Liver (tissue), 6 donors: Measurements from ENCODE around the gene CD33. TPM values are rescaled to one million over a fixed set of nuclear protein-coding genes. Genes with fewer than 3 reads are reported as not detected.

ENCODE experiments used
- EGR1 ChIP-seq, 2 donors: IDR thresholded peaks; 2 replicates each; pipeline ENCODE4 v1.6.1; 2016 to 2018; ENCODE audit warnings: antibody characterized with exemption in 2 of 2, low read depth in 2 of 2
- NR2F2 ChIP-seq: IDR thresholded peaks from 2 replicates; pipeline ENCODE4 v1.6.1; 2016; ENCODE audit warnings: antibody characterized with exemption
- RXRA ChIP-seq, 2 donors: IDR thresholded peaks; 2 replicates each; pipeline ENCODE4 v1.6.1; 2017 to 2018; ENCODE audit warnings: antibody characterized with exemption in 2 of 2, mild to moderate bottlenecking in 1 of 2
- SP1 ChIP-seq: IDR thresholded peaks from 2 replicates; pipeline ENCODE4 v1.6.1; 2018; ENCODE audit warnings: antibody characterized with exemption, mild to moderate bottlenecking
- polyA plus RNA-seq, 2 donors: library from polyadenylated mRNA; stranded (reverse) in 1 of 2; unstranded in 1 of 2; fragments of 200-250 nt in 1 of 2; fragments of >200 nt in 1 of 2; fragmentation: Nextera tagmentation in 1 of 2; extraction: Ambion mirVana in 1 of 2; gene quantifications; one replicate each; pipeline versions ENCODE4 v1.2.1 to v1.2.3, GENCODE V29; 2013 to 2015
- small RNA-seq: library from RNA; depleted of rRNA; stranded (forward); fragments of <200 nt; gene quantifications from one replicate; pipeline ENCODE3, GENCODE V24; 2014
- total RNA-seq, 2 donors: library from RNA; depleted of rRNA; stranded (reverse); fragments of >200 nt; gene quantifications; one replicate each; pipeline ENCODE4 v1.2.3, GENCODE V29; 2014
- TF ChIP-seq, protein P1 (sequence below): fragments of 150-350 bp; IDR thresholded peaks from 2 replicates; pipeline ENCODE4 v1.5.1; 2017; ENCODE audit warnings: improper control_type of control experiment, low read depth, low read length; ENCODE audit not compliant: missing input control
- donor health status: healthy.
- donor health status: healthy.
- donor health status: healthy.

Gene CD33
- total and polyA plus RNA-seq, 4 donors, result 1.3 to 5.1 (median 3.8) TPM

DNA sequence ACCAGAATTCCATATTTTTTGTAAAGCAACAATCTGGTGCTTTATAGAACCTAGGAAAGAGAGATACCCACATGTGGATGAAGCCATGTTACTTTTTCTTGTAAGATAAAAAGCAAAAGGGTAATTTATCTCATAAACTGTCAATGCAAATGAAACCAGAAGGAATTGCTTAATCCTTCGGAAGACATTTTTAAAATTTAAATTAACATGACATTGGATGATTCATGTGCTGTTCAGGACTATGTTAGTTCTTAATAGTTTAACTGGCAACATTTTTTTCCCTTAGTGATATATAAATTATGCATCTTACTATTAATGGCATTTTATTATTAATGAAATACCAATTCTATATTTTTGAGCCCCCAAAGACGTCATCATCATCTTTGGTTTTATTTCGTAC is 60.8 kb downstream of the CD33 start (continued):
- TF ChIP-seq NR2F2, result no peak
- TF ChIP-seq RXRA (IDR thresholded peaks at IDR 0.05), result no peak
- TF ChIP-seq EGR1 (IDR thresholded peaks at IDR 0.05; ENCODE audit: low read depth in 2 of 2), result no peak
- TF ChIP-seq SP1, result no peak
- TF ChIP-seq, protein P1, sequence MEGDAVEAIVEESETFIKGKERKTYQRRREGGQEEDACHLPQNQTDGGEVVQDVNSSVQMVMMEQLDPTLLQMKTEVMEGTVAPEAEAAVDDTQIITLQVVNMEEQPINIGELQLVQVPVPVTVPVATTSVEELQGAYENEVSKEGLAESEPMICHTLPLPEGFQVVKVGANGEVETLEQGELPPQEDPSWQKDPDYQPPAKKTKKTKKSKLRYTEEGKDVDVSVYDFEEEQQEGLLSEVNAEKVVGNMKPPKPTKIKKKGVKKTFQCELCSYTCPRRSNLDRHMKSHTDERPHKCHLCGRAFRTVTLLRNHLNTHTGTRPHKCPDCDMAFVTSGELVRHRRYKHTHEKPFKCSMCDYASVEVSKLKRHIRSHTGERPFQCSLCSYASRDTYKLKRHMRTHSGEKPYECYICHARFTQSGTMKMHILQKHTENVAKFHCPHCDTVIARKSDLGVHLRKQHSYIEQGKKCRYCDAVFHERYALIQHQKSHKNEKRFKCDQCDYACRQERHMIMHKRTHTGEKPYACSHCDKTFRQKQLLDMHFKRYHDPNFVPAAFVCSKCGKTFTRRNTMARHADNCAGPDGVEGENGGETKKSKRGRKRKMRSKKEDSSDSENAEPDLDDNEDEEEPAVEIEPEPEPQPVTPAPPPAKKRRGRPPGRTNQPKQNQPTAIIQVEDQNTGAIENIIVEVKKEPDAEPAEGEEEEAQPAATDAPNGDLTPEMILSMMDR, result no peak

Small RNAs within 50 kb of the gene (small RNA-seq; reads per million reads assigned to genes)
- not detected for gene MIR8074

Other genes starting within 250 kb of the CD33 start
- not detected for gene KLK7, start 241.2 kb upstream of the CD33 start, total RNA-seq
- gene KLK7, start 241.2 kb upstream of the CD33 start, polyA plus RNA-seq, result not detected
- gene KLK8, start 223.5 kb upstream of the CD33 start, total RNA-seq, result not detected
- not detected for gene KLK8, start 223.5 kb upstream of the CD33 start, polyA plus RNA-seq
- not detected for gene KLK10, start 205.4 kb upstream of the CD33 start, total RNA-seq
- gene KLK10, start 205.4 kb upstream of the CD33 start, polyA plus RNA-seq, result under 1 TPM in 1 of 2 donors, not detected in 1; 0.06 TPM
- gene KLK11, start 198.5 kb upstream of the CD33 start, total RNA-seq, result under 1 TPM in 1 of 2 donors, not detected in 1; 0.25 TPM
- gene KLK11, start 198.5 kb upstream of the CD33 start, polyA plus RNA-seq, result under 1 TPM in 1 of 2 donors, not detected in 1; 0.07 TPM
- gene KLK12, start 190.1 kb upstream of the CD33 start, total RNA-seq, result not detected
- gene KLK12, start 190.1 kb upstream of the CD33 start, polyA plus RNA-seq, result not detected
- gene KLK13, start 160.0 kb upstream of the CD33 start, total RNA-seq, result not detected
- gene KLK13, start 160.0 kb upstream of the CD33 start, polyA plus RNA-seq, result not detected
- gene KLK14, start 142.2 kb upstream of the CD33 start, total RNA-seq, result not detected
- gene KLK14, start 142.2 kb upstream of the CD33 start, polyA plus RNA-seq, result under 1 TPM in 1 of 2 donors, not detected in 1; 0.06 TPM
- gene CTU1, start 116.7 kb upstream of the CD33 start, total RNA-seq, result 1 to 10 TPM; 3.4 to 3.7 TPM
- 1 to 10 TPM in 1 of 2 donors, under 1 TPM in 1; 0.19 to 1.6 TPM for gene CTU1, start 116.7 kb upstream of the CD33 start, polyA plus RNA-seq
- 1 to 10 TPM; 4.8 to 5.4 TPM for gene SIGLEC9, start 100.2 kb upstream of the CD33 start, total RNA-seq
- gene SIGLEC9, start 100.2 kb upstream of the CD33 start, polyA plus RNA-seq, result 1 to 10 TPM; 3.0 to 4.1 TPM
- gene SIGLEC7, start 82.8 kb upstream of the CD33 start, total RNA-seq, result 1 to 10 TPM; 3.2 to 4.7 TPM
- 1 to 10 TPM; 2.7 to 4.8 TPM for gene SIGLEC7, start 82.8 kb upstream of the CD33 start, polyA plus RNA-seq
- gene SIGLECL1, start 26.0 kb downstream of the CD33 start, total RNA-seq, result under 1 TPM in 1 of 2 donors, not detected in 1; 0.05 TPM
- not detected for gene SIGLECL1, start 26.0 kb downstream of the CD33 start, polyA plus RNA-seq
- gene IGLON5, start 86.6 kb downstream of the CD33 start, total RNA-seq, result under 1 TPM in 1 of 2 donors, not detected in 1; 0.25 TPM
- gene IGLON5, start 86.6 kb downstream of the CD33 start, polyA plus RNA-seq, result under 1 TPM; 0.25 to 0.46 TPM
- gene VSIG10L, start 117.1 kb downstream of the CD33 start, total RNA-seq, result under 1 TPM; 0.75 to 0.92 TPM
- 1 to 10 TPM in 1 of 2 donors, under 1 TPM in 1; 0.60 to 1.8 TPM for gene VSIG10L, start 117.1 kb downstream of the CD33 start, polyA plus RNA-seq
- 100 to 1,000 TPM; 129 to 324 TPM for gene ETFB, start 141.3 kb downstream of the CD33 start, total RNA-seq
- gene ETFB, start 141.3 kb downstream of the CD33 start, polyA plus RNA-seq, result 100 to 1,000 TPM; 610 to 713 TPM
- not detected for gene CLDND2, start 143.9 kb downstream of the CD33 start, total RNA-seq
- gene CLDND2, start 143.9 kb downstream of the CD33 start, polyA plus RNA-seq, result 1 to 10 TPM in 1 of 2 donors, under 1 TPM in 1; 0.22 to 3.0 TPM
- 10 to 100 TPM in 1 of 2 donors, 1 to 10 TPM in 1; 2.0 to 13.6 TPM for gene NKG7, start 147.6 kb downstream of the CD33 start, total RNA-seq
- 1 to 10 TPM; 5.3 to 6.2 TPM for gene NKG7, start 147.6 kb downstream of the CD33 start, polyA plus RNA-seq
- gene LIM2, start 162.9 kb downstream of the CD33 start, total RNA-seq, result not detected
- gene LIM2, start 162.9 kb downstream of the CD33 start, polyA plus RNA-seq, result not detected
- under 1 TPM in 1 of 2 donors, not detected in 1; 0.08 TPM for gene C19orf84, start 165.5 kb downstream of the CD33 start, total RNA-seq
- gene C19orf84, start 165.5 kb downstream of the CD33 start, polyA plus RNA-seq, result not detected
- 1 to 10 TPM; 4.9 to 8.4 TPM for gene SIGLEC10, start 192.6 kb downstream of the CD33 start, total RNA-seq
- gene SIGLEC10, start 192.6 kb downstream of the CD33 start, polyA plus RNA-seq, result 1 to 10 TPM; 1.7 to 8.0 TPM
- 1 to 10 TPM in 1 of 2 donors, under 1 TPM in 1; 0.09 to 2.3 TPM for gene SIGLEC8, start 233.4 kb downstream of the CD33 start, total RNA-seq
- under 1 TPM; 0.24 to 0.81 TPM for gene SIGLEC8, start 233.4 kb downstream of the CD33 start, polyA plus RNA-seq